AG04449 (cell line): ENCODE measurements around the gene HSBP1.
A peak's percentile ranks its signal among the peaks of the same experiment; 100 is the strongest.

Source experiments
- CTCF ChIA-PET: fragments of 350-600 bp; formaldehyde crosslinking; extraction: SDS; loops from one replicate; lab custom pipeline; 2021; ENCODE audit warnings: antibody characterized with exemption; lab: Yijun Ruan, JAX
- POLR2A ChIA-PET: fragments of 400-600, 350-600 bp; formaldehyde crosslinking; extraction: SDS; loops from one replicate; lab custom pipeline; 2020; ENCODE audit warnings: antibody characterized with exemption, inconsistent platforms; lab: Yijun Ruan, JAX
- DNase-seq: peaks from one replicate; pipeline ENCODE4 v3.0.0-alpha.2; 2010; ENCODE audit warnings: low read depth, low spot score
- H3K4me3 ChIP-seq: 2 replicates; pipeline ENCODE4 v1.5.1; 2011; ENCODE audit warnings: low read depth, mild to moderate bottlenecking, control low read depth, low read length
- CTCF ChIP-seq: IDR thresholded peaks from one replicate; pipeline ENCODE4 v1.5.1; 2011; ENCODE audit warnings: mild to moderate bottlenecking, moderate library complexity, low read length, control low read depth, inconsistent platforms; ENCODE audit not compliant: insufficient read depth; ENCODE audit errors: missing control alignments

The HSBP1 gene

DNA sequence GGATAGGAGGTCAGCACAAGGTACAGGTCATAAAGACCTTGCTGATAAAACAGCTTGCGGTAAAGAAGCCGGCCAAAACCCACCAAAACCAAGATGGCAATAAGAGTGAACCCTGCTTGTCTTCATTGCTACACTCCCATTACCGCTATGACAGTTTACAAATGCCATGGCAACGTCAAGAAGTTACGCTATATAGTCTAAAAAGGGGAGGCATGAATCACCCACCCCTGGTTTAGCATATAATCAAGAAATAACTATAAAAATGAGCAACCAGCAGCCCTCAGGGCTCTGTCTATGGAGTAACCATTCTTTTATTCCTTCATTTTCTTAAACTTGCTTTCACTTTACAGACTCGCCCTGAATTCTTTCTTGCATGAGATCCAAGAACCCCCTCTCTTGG lies 1.0 kb upstream of the HSBP1 start:
- ChIA-PET CTCF (no interaction called here), POLR2A (no interaction called here)
- H3K4me3 ChIP-seq = no peak overlapping the region
- no peak for TF ChIP-seq CTCF
- DNase-seq = no peak

- TF ChIP-seq CTCF = no peak
- ChIA-PET POLR2A (no interaction called here), CTCF (interaction anchor here (1.7 kb wide), 1 partner anchor 16 kb away, joined by 4 read pairs; no protein-coding TSS in a partner anchor)
- H3K4me3 ChIP-seq = no peak overlapping the region; the same call in 1 of the 2 replicates
- DNase-seq = no peak
Measured at GRCh38 chr16:83807327-83807709, 460 bp upstream of the HSBP1 start.

- peak overlapping the region; percentile 91 for H3K4me3 ChIP-seq
- no peak for DNase-seq
- ChIA-PET POLR2A (interaction anchor here (0.6 to 0.9 kb wide), 3 partner anchors 118 to 308 kb away, joined by 3 read pairs; no protein-coding TSS in a partner anchor), CTCF (interaction anchor here (1.7 kb wide), 1 partner anchor 14 kb away, joined by 4 read pairs; no protein-coding TSS in a partner anchor)
- no peak for TF ChIP-seq CTCF
Measured at GRCh38 chr16:83808573-83809014, 816 bp downstream of the HSBP1 start.

DNA sequence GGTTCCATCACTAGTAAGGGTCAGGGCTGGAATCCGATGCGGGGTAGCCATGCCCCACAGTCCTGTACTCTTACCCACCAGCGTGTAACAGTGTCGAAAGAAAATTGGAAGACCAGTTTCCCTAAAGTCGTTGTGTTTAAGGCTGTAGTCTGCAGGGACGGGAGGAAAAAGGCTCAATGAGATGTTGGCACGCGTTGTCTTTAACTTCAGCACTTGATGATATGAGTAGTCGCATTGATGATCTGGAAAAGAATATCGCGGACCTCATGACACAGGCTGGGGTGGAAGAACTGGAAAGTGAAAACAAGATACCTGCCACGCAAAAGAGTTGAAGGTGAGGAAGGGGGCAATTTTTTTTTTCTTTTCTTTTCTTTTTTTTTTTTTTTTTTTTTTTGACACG lies 1.3 kb downstream of the HSBP1 start:
- no peak for DNase-seq
- peak overlapping the region; percentile 91 for H3K4me3 ChIP-seq
- ChIA-PET CTCF (interaction anchor here (0.6 to 1.7 kb wide), 2 partner anchors 14 to 80 kb away, joined by 3 to 4 read pairs; no protein-coding TSS in a partner anchor), POLR2A (interaction anchor here (0.6 to 0.9 kb wide), 2 partner anchors 119 to 155 kb away, joined by 3 read pairs; no protein-coding TSS in a partner anchor)
- TF ChIP-seq CTCF = no peak

GRCh38 chr16:83810901-83811300 lies 3.1 kb downstream of the HSBP1 start:
- DNase-seq = no peak
- H3K4me3 ChIP-seq = no peak overlapping the region
- ChIA-PET POLR2A (no interaction called here), CTCF (interaction anchor here (1.1 to 1.4 kb wide), 2 partner anchors 15 to 116 kb away, joined by 3 to 7 read pairs; no protein-coding TSS in a partner anchor)
- no peak for TF ChIP-seq CTCF

GRCh38 chr16:83813823-83814658 lies 6.3 kb downstream of the HSBP1 start:
- CTCF ChIA-PET = interaction anchor here (0.7 to 5.1 kb wide), 3 partner anchors 9 to 29 kb away, joined by 3 to 48 read pairs (median 4); no protein-coding TSS in a partner anchor
- peak overlapping the region; percentile 37 for H3K4me3 ChIP-seq
- POLR2A ChIA-PET = no interaction called here
- TF ChIP-seq CTCF = no peak
- DNase-seq = no peak
